Urinary bladder (tissue), 4 donors: ENCODE results near the gene OR2L3. TPM values are rescaled to one million over a fixed set of nuclear protein-coding genes. Genes with fewer than 3 reads are reported as not detected.
"Not testable (repeated sequence)": the region's sequence is repeated elsewhere in the genome, so short reads cannot be mapped to it uniquely, and the experiment has no call there.

Experiments used
- DNase-seq: peaks from one replicate; pipeline ENCODE4 v3.0.0-alpha.2; 2015; ENCODE audit errors: extremely low spot score
- H3K27ac ChIP-seq: one replicate; pipeline ENCODE4 v1.5.1; 2013; ENCODE audit warnings: low read depth, mild to moderate bottlenecking, moderate library complexity
- H3K36me3 ChIP-seq: one replicate; pipeline ENCODE4 v1.6.1; 2013; ENCODE audit warnings: mild to moderate bottlenecking, moderate library complexity; ENCODE audit not compliant: insufficient read depth
- H3K4me1 ChIP-seq: one replicate; pipeline ENCODE4 v1.6.1; 2013; ENCODE audit warnings: mild to moderate bottlenecking, moderate library complexity; ENCODE audit not compliant: insufficient read depth
- H3K4me3 ChIP-seq: one replicate; pipeline ENCODE4 v1.5.1; 2013; ENCODE audit warnings: low read depth, low read length
- WGBS: extraction: QIAGEN DNeasy Blood & Tissue Kit; methylation state at CpG from one replicate; pipeline ENCODE4 v1.1.7; 2013; 5-methylcytosine and 5-hydroxymethylcytosine counted together
- polyA plus RNA-seq: library from polyadenylated mRNA; stranded (reverse); fragments of 200-250 nt; gene quantifications from one replicate; pipeline ENCODE4 v1.2.3, GENCODE V29; 2013
- total RNA-seq: library from RNA; depleted of rRNA; stranded (reverse); fragments of >200 nt; gene quantifications from one replicate; pipeline ENCODE4 v1.2.3, GENCODE V29; 2014
- donor health status: healthy with polysubstance abuse.
- donor health status: healthy.

The OR2L3 gene
- total RNA-seq (not detected), polyA plus RNA-seq (not detected)

- WGBS = 67% methylated on average over 2 of the region's 2 CpGs
Observed at GRCh38 chr1:248046536-248046935, at the start of gene OR2L3. TSS of gene OR2L3 (plus strand) at chr1:248046836. CDS start at chr1:248060682, 13,846 bp downstream.

GRCh38 chr1:247998811-247999210 is 47.8 kb upstream of the OR2L3 start:
- Histone ChIP-seq H3K4me1 (no peaks in the 10 kb centered on the region), H3K36me3 (no peaks in the 10 kb centered on the region)
- 38% methylated on average over 2 of the region's 2 CpGs for WGBS

More at GRCh38 chr1:248046536-248046935, at the start of gene OR2L3:
- DNase-seq = no peak
- no peaks in the 10 kb centered on the region for H3K36me3 ChIP-seq
- no peak within 1 kb of the TSS for H3K4me3 ChIP-seq
- H3K27ac ChIP-seq = no peak within 1 kb of the TSS
- H3K4me1 ChIP-seq = no peaks in the 10 kb centered on the region

GRCh38 chr1:248000169-248000568 is 46.5 kb upstream of the OR2L3 start:
- Histone ChIP-seq H3K27ac (no peak overlapping the region), H3K4me3 (no peak overlapping the region), H3K4me1 (no peaks in the 10 kb centered on the region), H3K36me3 (no peaks in the 10 kb centered on the region)
- WGBS = 88% methylated on average over 1 of the region's 1 CpG
- DNase-seq = no peak

More at GRCh38 chr1:247998811-247999210, 47.8 kb upstream of the OR2L3 start:
- Histone ChIP-seq H3K27ac (no peak overlapping the region), H3K4me3 (no peak overlapping the region)
- no peak for DNase-seq

- no peaks in the 10 kb centered on the region for H3K36me3 ChIP-seq
- 41% methylated on average over 1 of the region's 1 CpG for WGBS
- H3K27ac ChIP-seq = no peak overlapping the region
- DNase-seq = no peak
- H3K4me1 ChIP-seq = no peaks in the 10 kb centered on the region
- H3K4me3 ChIP-seq = no peak overlapping the region
Observed at GRCh38 chr1:248007778-248008177, 38.9 kb upstream of the OR2L3 start.

- Histone ChIP-seq H3K4me1 (no peaks in the 10 kb centered on the region), H3K4me3 (no peak overlapping the region), H3K36me3 (no peaks in the 10 kb centered on the region), H3K27ac (no peak overlapping the region)
- no peak for DNase-seq
- 83% methylated on average over 3 of the region's 3 CpGs for WGBS
Observed at GRCh38 chr1:248009681-248010080, 37.0 kb upstream of the OR2L3 start.

- no peak for DNase-seq
- Histone ChIP-seq H3K4me3 (no peak within 1 kb of the TSS), H3K36me3 (no peaks in the 10 kb centered on the region), H3K27ac (no peak within 1 kb of the TSS), H3K4me1 (no peaks in the 10 kb centered on the region)
- WGBS = 92% methylated on average over 2 of the region's 2 CpGs
Observed at GRCh38 chr1:248013229-248013710, 33.4 kb upstream of the OR2L3 start, which contains the start of gene OR2L5. TSS of gene OR2L5 (plus strand) at chr1:248013660. CDS start at chr1:248021948, 8,288 bp downstream.

- Histone ChIP-seq H3K4me3 (no peak overlapping the region), H3K4me1 (no peaks in the 10 kb centered on the region), H3K27ac (no peak overlapping the region), H3K36me3 (no peaks in the 10 kb centered on the region)
- no peak for DNase-seq
- WGBS = 76% methylated on average over 1 of the region's 1 CpG
Observed at GRCh38 chr1:248015803-248016202, 30.8 kb upstream of the OR2L3 start.

GRCh38 chr1:248029770-248030169 is 16.9 kb upstream of the OR2L3 start, which contains the start of gene OR2L2:
TSS of gene OR2L2 (plus strand) at chr1:248030070. CDS start at chr1:248038268, 8,198 bp downstream.
- no peaks in the 10 kb centered on the region for H3K36me3 ChIP-seq
- no peak for DNase-seq
- H3K4me3 ChIP-seq = no peak within 1 kb of the TSS
- H3K4me1 ChIP-seq = no peaks in the 10 kb centered on the region
- 29% methylated on average over 2 of the region's 2 CpGs for WGBS
- H3K27ac ChIP-seq = no peak within 1 kb of the TSS

GRCh38 chr1:248045209-248045608 is 1.4 kb upstream of the OR2L3 start:
- no peaks in the 10 kb centered on the region for H3K36me3 ChIP-seq
- no peak overlapping the region for H3K27ac ChIP-seq
- H3K4me3 ChIP-seq = no peak overlapping the region
- DNase-seq = no peak
- no peaks in the 10 kb centered on the region for H3K4me1 ChIP-seq
- 68% methylated on average over 5 of the region's 5 CpGs for WGBS

GRCh38 chr1:248047008-248047407 is 372 bp downstream of the OR2L3 start:
- DNase-seq = no peak
- no peak overlapping the region for H3K27ac ChIP-seq
- no peak overlapping the region for H3K4me3 ChIP-seq
- no peaks in the 10 kb centered on the region for H3K4me1 ChIP-seq
- WGBS = 68% methylated on average over 1 of the region's 1 CpG
- no peaks in the 10 kb centered on the region for H3K36me3 ChIP-seq

- no peak overlapping the region for H3K27ac ChIP-seq
- H3K4me1 ChIP-seq = no peaks in the 10 kb centered on the region
- H3K36me3 ChIP-seq = no peaks in the 10 kb centered on the region
- H3K4me3 ChIP-seq = no peak overlapping the region
- DNase-seq = no peak
Observed at GRCh38 chr1:248054671-248055070, 8.0 kb downstream of the OR2L3 start.

GRCh38 chr1:248055261-248055660 is 8.6 kb downstream of the OR2L3 start:
- H3K36me3 ChIP-seq = no peaks in the 10 kb centered on the region
- H3K4me3 ChIP-seq = no peak overlapping the region
- H3K27ac ChIP-seq = no peak overlapping the region
- DNase-seq = no peak
- 61% methylated on average over 2 of the region's 2 CpGs for WGBS
- H3K4me1 ChIP-seq = no peaks in the 10 kb centered on the region

- no peak for DNase-seq
- Histone ChIP-seq H3K4me1 (no peaks in the 10 kb centered on the region), H3K27ac (no peak overlapping the region), H3K36me3 (no peaks in the 10 kb centered on the region), H3K4me3 (no peak overlapping the region)
- WGBS = 78% methylated on average over 2 of the region's 2 CpGs
Observed at GRCh38 chr1:248065071-248065470, 18.4 kb downstream of the OR2L3 start.

GRCh38 chr1:248065604-248066003 is 19.0 kb downstream of the OR2L3 start:
- H3K36me3 ChIP-seq = no peaks in the 10 kb centered on the region
- H3K4me1 ChIP-seq = no peaks in the 10 kb centered on the region
- no peak overlapping the region for H3K27ac ChIP-seq
- no peak overlapping the region for H3K4me3 ChIP-seq
- WGBS = 93% methylated on average over 3 of the region's 3 CpGs
- DNase-seq = no peak

- 82% methylated on average over 11 of the region's 17 CpGs for WGBS
- not testable (repeated sequence) for H3K27ac ChIP-seq, H3K4me1 ChIP-seq, H3K4me3 ChIP-seq, DNase-seq, H3K36me3 ChIP-seq
Observed at GRCh38 chr1:248083864-248084263, 37.2 kb downstream of the OR2L3 start.
